ENCODE data around the gene SAXO2.
"Not testable (repeated sequence)": the region's sequence is repeated elsewhere in the genome, so short reads cannot be mapped to it uniquely, and the experiment has no call there.

The SAXO2 gene

GRCh38 chr15:82313951-82314768 lies 51.5 kb downstream of the SAXO2 start:
- not testable (repeated sequence) for DNase-seq

DNA sequence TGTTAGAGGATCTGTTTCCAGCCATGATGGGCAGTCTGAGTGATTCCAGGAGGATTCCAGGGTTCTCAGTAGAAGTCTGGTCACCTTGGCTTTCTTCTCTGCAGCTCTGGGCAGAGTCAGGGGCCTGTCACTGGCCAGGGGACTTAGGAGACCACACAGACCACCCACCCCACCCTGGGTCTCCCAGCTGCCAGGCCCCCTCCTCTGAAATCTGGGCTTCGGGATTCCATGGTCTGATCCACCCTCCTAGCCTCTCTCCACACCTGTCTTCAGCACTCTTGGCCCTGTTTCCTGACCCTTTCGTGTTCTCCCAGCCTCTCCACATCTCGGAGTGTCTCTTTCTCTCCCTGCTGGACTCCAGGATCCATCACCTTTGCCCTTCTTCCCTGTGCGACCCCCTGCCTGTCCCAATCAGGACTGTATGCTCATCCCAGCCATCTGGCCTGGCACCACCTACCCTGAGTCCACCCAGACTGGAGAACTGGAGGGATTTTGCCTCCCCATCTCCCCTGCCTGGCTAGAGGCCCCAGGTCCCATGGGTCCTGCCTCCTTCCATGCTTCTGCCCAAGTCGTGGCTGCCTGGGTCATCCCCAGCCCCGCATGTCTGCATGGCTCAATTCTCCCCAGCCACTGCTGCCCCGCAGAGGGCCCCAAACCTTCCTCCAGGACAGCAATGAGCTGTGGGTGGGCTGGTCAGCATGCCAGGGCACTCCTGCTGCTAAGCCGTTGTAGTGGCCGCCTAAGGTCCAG lies 52.3 kb downstream of the SAXO2 start:
- no peak for DNase-seq

GRCh38 chr15:82315519-82316246 lies 53.1 kb downstream of the SAXO2 start:
- no peak for DNase-seq

DNA sequence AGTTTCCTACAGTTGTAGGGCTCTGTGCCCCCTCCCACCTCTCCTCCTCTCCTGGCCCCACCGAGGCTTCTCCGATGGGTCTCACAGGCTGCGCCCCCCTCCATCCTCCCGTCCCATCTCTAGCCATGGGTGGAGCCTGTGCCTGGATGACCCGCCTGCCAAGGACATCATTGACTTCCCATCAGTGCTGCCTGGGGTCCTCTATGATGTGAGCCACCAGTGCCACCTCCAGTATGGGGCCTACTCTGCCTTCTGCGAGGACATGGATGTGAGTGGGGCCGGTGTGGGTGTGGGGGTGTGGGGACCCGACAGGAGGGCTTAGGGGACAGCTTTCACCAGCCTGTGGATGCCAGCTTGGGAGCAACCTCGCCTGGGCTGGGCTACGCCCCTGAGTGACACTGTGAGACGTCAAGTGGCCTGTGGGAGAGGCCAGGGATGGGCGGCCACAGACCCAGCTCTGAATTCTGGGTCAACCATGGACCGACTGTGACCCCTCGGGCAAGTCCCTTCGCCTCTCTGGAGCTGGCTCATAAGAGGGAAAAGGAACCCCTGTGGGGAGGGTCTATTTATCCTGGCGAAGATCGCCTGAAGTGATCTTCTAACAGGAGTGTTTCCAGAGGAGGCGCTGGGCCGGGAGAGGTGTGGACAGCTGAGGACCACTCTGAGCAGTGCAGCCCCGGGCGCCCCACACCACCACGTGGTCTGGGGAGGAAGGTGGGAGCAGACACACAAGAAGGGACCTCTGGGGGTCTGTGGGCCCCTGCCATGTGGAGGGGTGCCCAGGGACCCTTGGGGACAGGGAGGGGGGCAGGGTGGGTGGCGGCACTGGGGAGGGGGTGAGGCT lies 53.9 kb downstream of the SAXO2 start:
- not testable (repeated sequence) for DNase-seq

DNA sequence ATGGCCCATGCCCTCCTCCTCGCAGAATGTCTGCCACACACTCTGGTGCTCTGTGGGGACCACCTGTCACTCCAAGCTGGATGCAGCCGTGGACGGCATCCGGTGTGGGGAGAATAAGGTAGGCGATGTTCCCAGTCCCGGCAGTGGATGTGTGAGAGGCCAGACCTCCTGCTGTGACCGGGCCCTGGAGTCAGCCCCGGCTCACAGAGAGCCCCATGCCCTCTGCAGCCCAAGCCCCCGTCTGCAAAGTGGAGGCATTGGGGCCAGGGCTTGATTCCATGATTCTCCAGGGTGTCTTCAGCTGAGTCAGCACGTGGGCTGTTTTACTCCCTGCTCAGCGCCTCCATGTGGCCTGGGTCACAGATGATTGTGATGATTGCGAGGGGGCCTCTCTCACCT lies 54.5 kb downstream of the SAXO2 start:
- DNase-seq = no peak

DNA sequence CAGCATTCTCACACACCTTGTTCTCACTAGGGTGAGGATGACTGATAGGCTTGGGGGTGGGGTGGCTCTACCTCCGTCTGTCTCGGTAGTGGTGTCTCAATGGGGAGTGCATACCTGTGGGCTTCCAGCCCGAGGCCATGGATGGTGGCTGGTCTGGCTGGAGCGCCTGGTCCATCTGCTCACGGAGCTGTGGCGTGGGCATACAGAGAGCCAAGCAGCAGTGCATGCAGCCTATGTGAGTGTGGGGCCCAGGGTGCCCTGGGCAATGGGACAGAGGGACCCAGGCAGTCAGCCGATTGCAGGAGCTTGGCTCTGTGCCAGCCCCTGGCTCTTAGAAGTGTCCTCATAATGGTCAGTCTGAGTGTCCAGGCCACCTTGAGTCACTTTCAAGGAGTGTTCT lies 54.9 kb downstream of the SAXO2 start:
- not testable (repeated sequence) for DNase-seq

DNA sequence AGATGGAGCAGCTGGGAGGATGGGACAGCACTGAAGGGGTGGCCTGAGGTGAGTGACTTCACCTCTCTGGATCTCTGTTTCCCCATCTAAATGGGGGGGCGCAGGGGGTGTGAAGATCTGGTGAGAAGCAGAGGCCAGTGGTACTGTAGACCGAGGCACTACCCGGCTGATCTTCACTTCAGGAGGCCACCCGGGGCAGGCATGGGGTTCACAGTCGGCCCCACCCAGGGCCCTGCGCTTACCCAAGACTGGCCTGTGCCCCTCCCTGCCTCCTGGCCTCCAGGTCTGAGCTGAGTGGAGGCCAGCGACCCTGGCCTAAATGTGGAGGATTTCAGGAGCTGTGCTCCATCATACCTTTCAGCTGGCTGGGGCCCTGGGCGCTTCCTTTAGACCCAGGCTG lies 55.7 kb downstream of the SAXO2 start:
- DNase-seq = not testable (repeated sequence)

- not testable (repeated sequence) for DNase-seq
Observed at GRCh38 chr15:82319522-82320278, 57.1 kb downstream of the SAXO2 start.

DNA sequence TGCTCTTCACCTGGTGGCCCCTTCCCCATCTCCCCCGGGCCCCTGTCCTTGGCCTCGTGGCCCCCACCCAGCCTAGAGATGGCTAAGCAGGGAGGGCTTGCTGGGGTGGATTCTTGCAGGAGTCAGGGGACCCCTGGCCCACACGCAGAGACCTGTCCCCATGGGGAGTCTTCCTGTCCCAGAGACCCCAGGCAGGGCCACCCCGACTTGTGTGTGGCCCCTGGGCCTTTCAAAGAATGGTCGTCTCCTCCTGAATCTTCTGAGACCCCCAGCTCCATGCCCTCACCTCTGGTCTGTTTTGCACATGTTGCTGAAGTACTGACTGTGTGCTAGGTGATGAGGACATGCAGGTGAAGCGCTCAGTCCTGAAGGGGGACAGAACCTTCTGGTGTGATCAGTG lies 58.2 kb downstream of the SAXO2 start:
- DNase-seq = not testable (repeated sequence)

DNA sequence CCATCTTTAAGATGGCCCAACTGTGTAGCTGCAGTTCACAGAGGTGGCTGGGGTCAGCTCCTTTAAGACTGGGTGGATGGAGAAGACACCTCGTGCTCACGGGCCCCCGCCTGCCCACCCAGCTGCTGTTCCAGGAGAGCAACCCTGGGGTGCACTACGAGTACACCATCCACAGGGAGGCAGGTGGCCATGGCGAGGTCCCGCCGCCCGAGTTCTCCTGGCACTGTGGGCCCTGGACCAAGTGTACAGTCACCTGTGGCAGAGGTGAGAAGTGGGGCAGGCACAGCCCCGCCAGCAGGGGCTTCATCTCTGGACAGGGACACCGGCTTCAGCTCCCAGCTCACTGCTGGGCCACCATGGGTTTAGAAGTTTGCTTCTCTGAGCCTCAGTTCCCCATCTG lies 59.9 kb downstream of the SAXO2 start:
- DNase-seq = not testable (repeated sequence)

DNA sequence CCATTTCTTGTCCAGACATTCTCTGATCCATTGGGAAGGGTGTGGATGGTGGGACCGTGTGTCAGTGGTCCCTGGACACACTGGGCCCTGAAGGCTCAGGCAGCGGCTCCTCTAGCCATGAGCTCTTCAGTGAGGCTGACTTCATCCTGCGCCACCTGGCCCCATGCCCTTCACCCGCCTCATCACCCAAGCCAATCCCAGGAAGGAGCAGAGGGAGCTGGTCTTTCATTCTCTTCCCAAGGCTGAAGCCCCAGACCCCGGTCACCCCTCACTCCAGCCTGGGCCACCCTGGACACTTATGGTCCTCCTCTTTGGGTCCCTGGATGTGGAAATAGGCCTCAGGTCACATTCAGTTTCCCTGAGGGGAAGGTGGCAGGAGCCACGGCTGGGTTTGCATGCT lies 62.2 kb downstream of the SAXO2 start:
- not testable (repeated sequence) for DNase-seq

- not testable (repeated sequence) for DNase-seq
Observed at GRCh38 chr15:82325646-82326045, 63.0 kb downstream of the SAXO2 start.

DNA sequence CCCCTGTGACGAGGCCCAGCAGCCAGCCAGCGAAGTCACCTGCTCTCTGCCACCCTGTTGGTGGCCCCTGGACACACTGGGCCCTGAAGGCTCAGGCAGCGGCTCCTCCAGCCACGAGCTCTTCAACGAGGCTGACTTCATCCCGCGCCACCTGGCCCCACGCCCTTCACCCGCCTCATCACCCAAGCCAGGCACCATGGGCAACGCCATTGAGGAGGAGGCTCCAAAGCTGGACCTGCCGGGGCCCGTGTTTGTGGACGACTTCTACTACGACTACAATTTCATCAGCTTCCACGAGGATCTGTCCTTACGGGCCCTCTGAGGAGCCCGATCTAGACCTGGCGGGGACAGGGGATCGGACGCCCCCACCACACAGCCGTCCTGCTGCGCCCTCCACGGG lies 64.3 kb downstream of the SAXO2 start:
- not testable (repeated sequence) for DNase-seq

GRCh38 chr15:82327372-82327771 lies 64.8 kb downstream of the SAXO2 start:
- not testable (repeated sequence) for DNase-seq

- not testable (repeated sequence) for DNase-seq
Observed at GRCh38 chr15:82329039-82329438, 66.4 kb downstream of the SAXO2 start.

- DNase-seq = not testable (repeated sequence)
Observed at GRCh38 chr15:82330921-82331320, 68.3 kb downstream of the SAXO2 start.

DNA sequence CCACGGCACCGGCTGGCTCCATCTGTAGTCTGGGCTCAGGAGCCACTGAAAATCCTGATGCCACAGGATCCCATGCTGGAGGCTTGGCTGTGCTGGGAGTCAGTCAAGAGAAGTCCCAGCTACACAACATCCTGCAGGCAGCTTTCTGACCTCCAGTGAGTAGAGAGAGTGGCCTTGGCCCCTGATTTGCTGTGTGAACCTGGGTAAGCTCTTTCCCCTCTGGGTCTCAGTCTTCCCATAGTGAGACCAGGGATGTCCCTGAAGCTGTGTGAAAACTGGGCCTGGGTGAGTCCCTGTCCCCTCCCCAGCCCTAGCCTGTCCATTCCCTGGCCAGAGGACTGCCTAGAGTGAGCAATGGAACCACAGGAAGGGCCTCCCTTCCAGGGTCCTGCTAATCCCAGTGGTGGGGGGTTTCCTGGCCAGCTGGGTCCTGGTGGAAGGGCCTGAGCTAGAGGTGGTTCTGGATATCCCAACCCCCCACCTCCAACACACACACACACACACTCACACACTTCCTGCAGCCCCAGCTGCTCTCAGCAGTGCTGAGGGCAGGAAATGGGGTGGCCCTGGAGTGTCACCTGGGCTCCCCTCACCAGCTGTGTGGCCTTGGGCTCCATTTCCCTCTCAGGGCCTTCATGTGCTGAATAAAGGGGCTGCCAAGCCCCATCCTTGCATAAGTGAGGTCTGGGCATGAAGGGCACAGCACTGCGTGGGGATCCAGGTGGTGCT lies 69.1 kb downstream of the SAXO2 start:
- DNase-seq = not testable (repeated sequence)

DNA sequence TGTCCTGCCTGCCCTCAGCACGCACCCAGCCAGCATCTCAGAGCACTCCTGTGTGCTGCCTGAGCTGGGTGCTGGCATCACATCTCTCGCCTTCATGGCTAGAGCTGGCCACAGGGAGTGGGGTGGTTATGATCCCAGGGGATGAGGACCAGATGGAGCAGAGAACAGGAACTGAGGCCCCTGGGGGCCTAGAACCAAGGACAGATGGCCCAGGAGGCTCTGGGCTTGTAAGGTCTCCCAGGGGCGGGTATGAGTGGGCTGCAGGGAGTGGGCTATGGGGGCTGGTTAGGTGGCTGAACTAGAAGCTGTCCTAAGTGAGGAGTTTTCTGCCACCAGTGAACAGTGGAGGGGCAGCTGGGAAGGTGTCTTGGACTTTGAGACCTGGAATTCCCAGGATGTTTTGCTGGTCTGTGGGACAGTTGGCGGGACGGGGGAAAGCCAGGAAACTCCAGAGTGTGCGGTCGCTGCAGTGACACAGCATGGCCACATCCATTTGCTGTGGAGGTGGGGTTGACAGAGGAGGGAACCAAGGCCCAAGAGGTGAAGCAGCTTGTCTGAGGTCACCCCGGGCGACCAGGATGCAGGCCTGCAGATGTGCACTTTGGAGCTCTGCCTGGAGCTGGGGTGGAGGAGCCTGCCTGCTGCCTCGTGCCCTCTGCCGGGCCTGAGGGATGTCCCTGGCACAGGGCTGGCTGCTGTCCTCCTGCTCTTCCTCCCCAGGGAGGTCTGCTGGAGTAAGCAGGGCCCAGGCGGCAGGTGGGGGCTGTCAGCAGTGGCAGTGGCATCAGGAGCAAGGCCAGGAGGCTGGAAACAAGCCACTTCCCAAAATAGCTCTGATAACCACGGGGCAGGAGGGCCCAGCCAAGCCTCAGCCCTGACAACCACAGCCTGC lies 70.3 kb downstream of the SAXO2 start:
- DNase-seq = not testable (repeated sequence)

Measured in right kidney (tissue), 1 donor.